Sigmoid colon (tissue), 4 donors: ENCODE data around the gene CNPY4.

Experiments used
- CTCF ChIP-seq, 4 experiments: fragments of 450-650 bp in 3 of 4; fragments of 200-600 bp in 1 of 4; IDR thresholded peaks; one replicate each; pipeline ENCODE4 v1.5.1; 2016 to 2019; ENCODE audit warnings: antibody characterized with exemption in 4 of 4, mild to moderate bottlenecking in 3 of 4, moderate library complexity in 2 of 4
- EP300 ChIP-seq, 4 donors: sonication (generic); formaldehyde crosslinking; IDR thresholded peaks; one replicate each; pipeline ENCODE4 v1.6.1; 2017; ENCODE audit warnings: antibody characterized with exemption in 4 of 4
- POLR2A ChIP-seq, 2 donors: fragments of 450-650 bp; IDR thresholded peaks; one replicate each; pipeline ENCODE4 v1.6.1; 2016; ENCODE audit warnings: antibody characterized with exemption in 2 of 2, mild to moderate bottlenecking in 2 of 2, moderate library complexity in 2 of 2
- POLR2AphosphoS5 ChIP-seq, 4 donors: sonication (generic); formaldehyde crosslinking; IDR thresholded peaks; one replicate each; pipeline ENCODE4 v1.6.1; 2017; ENCODE audit warnings: antibody characterized with exemption in 4 of 4

DNA sequence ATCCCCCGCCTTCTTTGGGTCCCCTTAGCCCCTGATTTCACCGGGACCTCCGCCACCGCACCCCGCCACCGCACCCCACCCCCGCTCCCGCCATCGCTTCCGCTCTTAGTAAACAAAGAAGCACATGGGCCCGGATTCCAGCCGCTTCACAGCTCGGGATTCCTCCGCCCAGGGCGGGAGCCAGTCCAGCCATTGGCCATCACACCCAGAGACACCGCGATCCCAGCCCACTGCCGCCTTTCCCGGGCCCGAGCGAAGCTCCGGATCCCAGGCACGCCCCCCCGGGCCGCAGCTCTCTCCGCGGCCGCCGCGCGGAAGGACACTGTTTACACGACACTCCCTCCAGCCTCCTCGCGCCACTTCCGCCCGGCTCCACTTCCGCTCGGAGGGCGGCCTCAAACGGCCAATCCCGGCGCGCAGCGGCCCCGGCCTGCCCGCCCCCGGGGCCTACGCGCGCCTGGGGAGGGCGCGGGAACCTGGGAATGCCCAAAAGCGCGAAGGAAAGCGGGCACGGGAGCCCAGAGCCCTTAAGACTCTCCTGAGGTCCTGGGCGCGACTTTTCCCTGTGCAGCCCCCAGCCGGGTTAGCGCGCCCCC, 18.9 kb upstream of the CNPY4 start:
- TF ChIP-seq EP300 (IDR thresholded peaks at IDR 0.05) (peak in 1 of 4 donors; percentile 62), CTCF (IDR thresholded peaks at IDR 0.05) (no peak), POLR2AphosphoS5 (IDR thresholded peaks at IDR 0.05) (peak; percentile 64 to 84 (median 81)), POLR2A (IDR thresholded peaks at IDR 0.05) (no peak)
